HepG2 (cell line): Measurements from ENCODE around the gene GCH1. TPM values are rescaled to one million over a fixed set of nuclear protein-coding genes. Genes with fewer than 3 reads are reported as not detected.

Experiments used
- ARID3A ChIP-seq: IDR thresholded peaks from 2 replicates; pipeline ENCODE4 v1.6.1; 2012; ENCODE audit warnings: low read depth, low read length, improper control_type of control experiment
- E2F1 ChIP-seq: sonication (generic); formaldehyde crosslinking; IDR thresholded peaks from 2 replicates; pipeline ENCODE4 v1.5.0; 2020; ENCODE audit warnings: missing genetic modification reagents
- GATA4 ChIP-seq: sonication (generic); IDR thresholded peaks from 2 replicates; pipeline ENCODE4 v1.6.1; 2016; ENCODE audit warnings: antibody characterized with exemption, low read depth, borderline replicate concordance
- IRF2 ChIP-seq: IDR thresholded peaks from 2 replicates; pipeline ENCODE4 v1.6.1; 2018; ENCODE audit warnings: missing genetic modification reagents, missing compliant biosample characterization
- LCORL ChIP-seq, 2 experiments: fragments of 450-650 bp in 1 of 2; sonication (generic) in 1 of 2; formaldehyde crosslinking in 1 of 2; IDR thresholded peaks; 2 replicates each; pipeline versions ENCODE4 v1.5.0 to v1.6.1; 2017 to 2020; ENCODE audit warnings: antibody characterized with exemption in 1 of 2, missing genetic modification reagents in 1 of 2
- MLXIP ChIP-seq: sonication (generic); formaldehyde crosslinking; IDR thresholded peaks from 2 replicates; pipeline ENCODE4 v1.9.0; 2021; ENCODE audit warnings: missing genetic modification reagents, borderline replicate concordance
- NPAS2 ChIP-seq: sonication (generic); formaldehyde crosslinking; IDR thresholded peaks from 2 replicates; pipeline ENCODE4 v1.8.0; 2022; ENCODE audit warnings: mild to moderate bottlenecking, missing genetic modification reagents, borderline replicate concordance
- ONECUT2 ChIP-seq: sonication (generic); formaldehyde crosslinking; IDR thresholded peaks from 2 replicates; pipeline ENCODE4 v1.4.0; 2020; ENCODE audit warnings: missing genetic modification reagents
- PRDM10 ChIP-seq: sonication (generic); formaldehyde crosslinking; IDR thresholded peaks from 2 replicates; pipeline ENCODE4 v1.4.0; 2020; ENCODE audit warnings: low read depth, missing genetic modification reagents
- RXRA ChIP-seq: sonication (generic); formaldehyde crosslinking; IDR thresholded peaks from 2 replicates; pipeline ENCODE4 v1.5.1; 2020; ENCODE audit warnings: missing genetic modification reagents
- RXRB ChIP-seq: IDR thresholded peaks from 2 replicates; pipeline ENCODE4 v1.6.1; 2016; ENCODE audit warnings: borderline replicate concordance, missing genetic modification reagents, missing compliant biosample characterization
- SOX5 ChIP-seq: IDR thresholded peaks from 2 replicates; pipeline ENCODE4 v1.6.1; 2016; ENCODE audit warnings: borderline replicate concordance
- STAG1 ChIP-seq: sonication (generic); formaldehyde crosslinking; IDR thresholded peaks from 2 replicates; pipeline ENCODE4 v1.4.0; 2020; ENCODE audit warnings: missing genetic modification reagents
- TCF7L2 ChIP-seq: IDR thresholded peaks from 2 replicates; pipeline ENCODE4 v1.6.1; 2011; ENCODE audit warnings: mild to moderate bottlenecking, low read depth, low read length, moderate library complexity
- TRIM24 ChIP-seq: sonication (generic); formaldehyde crosslinking; IDR thresholded peaks from 2 replicates; pipeline ENCODE4 v1.8.0; 2022; ENCODE audit warnings: mild to moderate bottlenecking, missing genetic modification reagents
- ZIK1 ChIP-seq: sonication (generic); formaldehyde crosslinking; IDR thresholded peaks from 2 replicates; pipeline ENCODE4 v1.5.0; 2020; ENCODE audit warnings: mild to moderate bottlenecking, low read depth, missing genetic modification reagents, borderline replicate concordance
- ZNF260 ChIP-seq: sonication (generic); formaldehyde crosslinking; IDR thresholded peaks from 2 replicates; pipeline ENCODE4 v1.4.0; 2020; ENCODE audit warnings: missing genetic modification reagents, low read depth, mild to moderate bottlenecking, borderline replicate concordance
- ZNF333 ChIP-seq: sonication (generic); formaldehyde crosslinking; IDR thresholded peaks from 2 replicates; pipeline ENCODE4 v1.4.0; 2020; ENCODE audit warnings: mild to moderate bottlenecking, missing genetic modification reagents, borderline replicate concordance
- ZNF33A ChIP-seq: sonication (generic); formaldehyde crosslinking; IDR thresholded peaks from 2 replicates; pipeline ENCODE4 v1.5.1; 2020; ENCODE audit warnings: missing genetic modification reagents, mild to moderate bottlenecking, moderate library complexity, borderline replicate concordance
- ZNF572 ChIP-seq: sonication (generic); formaldehyde crosslinking; IDR thresholded peaks from 2 replicates; pipeline ENCODE4 v1.5.1; 2020; ENCODE audit warnings: mild to moderate bottlenecking, missing genetic modification reagents
- ZNF746 ChIP-seq: sonication (generic); formaldehyde crosslinking; IDR thresholded peaks from 2 replicates; pipeline ENCODE4 v1.8.0; 2022; ENCODE audit warnings: mild to moderate bottlenecking, missing genetic modification reagents
- ZSCAN30 ChIP-seq: sonication (generic); formaldehyde crosslinking; IDR thresholded peaks from 2 replicates; pipeline ENCODE4 v1.5.0; 2020; ENCODE audit warnings: mild to moderate bottlenecking, missing genetic modification reagents
- polyA plus RNA-seq, 8 experiments: library from polyadenylated mRNA; depleted of rRNA in 3 of 8; stranded (reverse) in 7 of 8; unstranded in 1 of 8; fragments of >200 nt; fragmentation: Illumina TruSeq in 4 of 8; extraction: Trizol in 4 of 8; gene quantifications; 2 replicates each; pipeline versions ENCODE4 v1.2.1 to v1.2.3, GENCODE V29; 2011 to 2016; ENCODE audit warnings: low read depth in 4 of 8, missing spikeins in 1 of 8, mixed read lengths in 1 of 8; ENCODE audit not compliant: insufficient read depth in 1 of 8
- total RNA-seq, 5 experiments: library from RNA; depleted of rRNA; stranded (reverse); fragments of >200 nt; fragmentation: Illumina TruSeq; extraction: Trizol; gene quantifications; 2 replicates each; pipeline ENCODE4 v1.2.3, GENCODE V29; 2016; ENCODE audit warnings: low read depth in 1 of 5

Gene GCH1
- total and polyA plus RNA-seq, 2 of the 13 experiments (the other 11 are each of a cell fraction or from before 2014, with no cell fraction given): 15.0 to 25.2 TPM

- TF ChIP-seq MLXIP (CRISPR knock-in tag): no peak
- no peak for TF ChIP-seq SOX5 (CRISPR knock-in tag)
- TF ChIP-seq ZNF33A (CRISPR knock-in tag): no peak
- no peak for TF ChIP-seq IRF2
- no peak for TF ChIP-seq GATA4
- no peak for TF ChIP-seq ZNF333
- TF ChIP-seq ZSCAN30 (CRISPR knock-in tag): no peak
- no peak for TF ChIP-seq PRDM10 (CRISPR knock-in tag)
- TF ChIP-seq STAG1 (CRISPR knock-in tag): 0 out of 2 replicates have a peak, but pooled peaks have one; percentile 11
- TF ChIP-seq ZNF572 (CRISPR knock-in tag): no peak
- TF ChIP-seq TCF7L2: no peak
- TF ChIP-seq RXRB (CRISPR knock-in tag): 0 out of 2 replicates have a peak, but pooled peaks have one; percentile 14
- TF ChIP-seq E2F1 (CRISPR knock-in tag): peak; percentile 49; the same call in 1 of the 2 replicates
- no peak for TF ChIP-seq NPAS2
- no peak for TF ChIP-seq ZNF746 (CRISPR knock-in tag)
- no peak for TF ChIP-seq ZNF260 (CRISPR knock-in tag)
- TF ChIP-seq ZIK1 (CRISPR knock-in tag): no peak
- no peak for TF ChIP-seq ARID3A
- no peak for TF ChIP-seq ONECUT2 (CRISPR knock-in tag)
- TF ChIP-seq LCORL (IDR thresholded peaks at IDR 0.05): no peak
- no peak for TF ChIP-seq LCORL (CRISPR knock-in tag; IDR thresholded peaks at IDR 0.05)
- peak; percentile 61 for TF ChIP-seq RXRA
- TF ChIP-seq TRIM24 (CRISPR knock-in tag): no peak
Observed at GRCh38 chr14:54902143-54902520, 494 bp downstream of the GCH1 start (continued).
